ENCODE results near the gene SURF4. TPM values are rescaled to one million over a fixed set of nuclear protein-coding genes. Genes with fewer than 3 reads are reported as not detected.

The SURF4 gene
- polyA plus RNA-seq, 2 of the 4 experiments (the other 2 are of a cell fraction), result 159 to 169 TPM

GRCh38 chr9:133382507-133383141 lies 6.8 kb upstream of the SURF4 start (continued):
- TF ChIP-seq BCL3 (IDR thresholded peaks at IDR 0.05), result no peak
- no peak for TF ChIP-seq KDM1A (IDR thresholded peaks at IDR 0.05; ENCODE audit: low read depth)

- ChIA-PET CTCF (interaction anchor here (1.1 to 1.8 kb wide), 3 partner anchors 18 to 106 kb away, joined by 3 to 6 read pairs (median 3); no protein-coding TSS in a partner anchor), POLR2A (interaction anchor here (0.7 to 1.2 kb wide), 6 partner anchors 14 to 939 kb away, joined by 3 to 7 read pairs (median 5); partner anchors contain the start of genes MED22 and RPL7A)
- Histone ChIP-seq H3K4me3 (no peak overlapping the region), H3K4me1 (peaks cover 15% of the 10 kb centered on the region), H3K9me3 (no peaks in the 10 kb centered on the region), H3K4me2 (no peak overlapping the region), H3K27ac (no peak overlapping the region)
- no peak for TF ChIP-seq KDM5A (IDR thresholded peaks at IDR 0.05)
- TF ChIP-seq, protein P1, sequence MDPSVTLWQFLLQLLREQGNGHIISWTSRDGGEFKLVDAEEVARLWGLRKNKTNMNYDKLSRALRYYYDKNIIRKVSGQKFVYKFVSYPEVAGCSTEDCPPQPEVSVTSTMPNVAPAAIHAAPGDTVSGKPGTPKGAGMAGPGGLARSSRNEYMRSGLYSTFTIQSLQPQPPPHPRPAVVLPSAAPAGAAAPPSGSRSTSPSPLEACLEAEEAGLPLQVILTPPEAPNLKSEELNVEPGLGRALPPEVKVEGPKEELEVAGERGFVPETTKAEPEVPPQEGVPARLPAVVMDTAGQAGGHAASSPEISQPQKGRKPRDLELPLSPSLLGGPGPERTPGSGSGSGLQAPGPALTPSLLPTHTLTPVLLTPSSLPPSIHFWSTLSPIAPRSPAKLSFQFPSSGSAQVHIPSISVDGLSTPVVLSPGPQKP (IDR thresholded peaks at IDR 0.05; ENCODE audit: low read depth, low read length), result no peak
- no peak for ATAC-seq
- DNase-seq (ENCODE audit: low read depth in 1 of 2, low spot score in 1 of 2), result no peak
- WGBS (ENCODE audit: missing lambda C conversion rate), result 86% methylated on average over 4 of the region's 4 CpGs
- FAIRE-seq, result no peak
Observed at GRCh38 chr9:133380734-133381133, 4.9 kb upstream of the SURF4 start.

GRCh38 chr9:133379153-133380086 lies 3.6 kb upstream of the SURF4 start:
- no peak for FAIRE-seq
- WGBS (ENCODE audit: missing lambda C conversion rate), result 91% methylated on average over 14 of the region's 14 CpGs

More at GRCh38 chr9:133379153-133380086, 3.6 kb upstream of the SURF4 start:
- peaks cover 15% of the 10 kb centered on the region for H3K4me1 ChIP-seq
- H3K27ac ChIP-seq, result no peak overlapping the region
- TF ChIP-seq CBX8 (IDR thresholded peaks at IDR 0.05) (no peak), JUN (IDR thresholded peaks at IDR 0.05) (no peak), MYC (IDR thresholded peaks at IDR 0.05; ENCODE audit: borderline replicate concordance, low read length) (no peak), HMGXB4 (CRISPR knock-in tag; IDR thresholded peaks at IDR 0.05; ENCODE audit: borderline replicate concordance) (no peak), HDAC2 (IDR thresholded peaks at IDR 0.05) (no peak), RNF2 (IDR thresholded peaks at IDR 0.05; ENCODE audit: borderline replicate concordance, low read depth) (no peak), EHMT2 (IDR thresholded peaks at IDR 0.05; ENCODE audit: low read depth) (no peak), EHF (CRISPR knock-in tag; IDR thresholded peaks at IDR 0.05) (no peak), PHF8 (IDR thresholded peaks at IDR 0.05; ENCODE audit: borderline replicate concordance, low read depth) (no peak), ZFP36 (IDR thresholded peaks at IDR 0.05; ENCODE audit: borderline replicate concordance, partially characterized antibody) (no peak), ZSCAN20 (CRISPR knock-in tag; IDR thresholded peaks at IDR 0.05) (no peak), CBX2 (IDR thresholded peaks at IDR 0.05; ENCODE audit: borderline replicate concordance, low read depth) (no peak), HEYL (CRISPR knock-in tag; IDR thresholded peaks at IDR 0.05) (no peak), MAZ (IDR thresholded peaks at IDR 0.05; ENCODE audit: borderline replicate concordance, low read depth, low read length) (no peak)
- TF ChIP-seq, protein P2, sequence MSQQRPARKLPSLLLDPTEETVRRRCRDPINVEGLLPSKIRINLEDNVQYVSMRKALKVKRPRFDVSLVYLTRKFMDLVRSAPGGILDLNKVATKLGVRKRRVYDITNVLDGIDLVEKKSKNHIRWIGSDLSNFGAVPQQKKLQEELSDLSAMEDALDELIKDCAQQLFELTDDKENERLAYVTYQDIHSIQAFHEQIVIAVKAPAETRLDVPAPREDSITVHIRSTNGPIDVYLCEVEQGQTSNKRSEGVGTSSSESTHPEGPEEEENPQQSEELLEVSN (IDR thresholded peaks at IDR 0.05; ENCODE audit: borderline replicate concordance, low read depth), result no peak
- TF ChIP-seq, protein P3, sequence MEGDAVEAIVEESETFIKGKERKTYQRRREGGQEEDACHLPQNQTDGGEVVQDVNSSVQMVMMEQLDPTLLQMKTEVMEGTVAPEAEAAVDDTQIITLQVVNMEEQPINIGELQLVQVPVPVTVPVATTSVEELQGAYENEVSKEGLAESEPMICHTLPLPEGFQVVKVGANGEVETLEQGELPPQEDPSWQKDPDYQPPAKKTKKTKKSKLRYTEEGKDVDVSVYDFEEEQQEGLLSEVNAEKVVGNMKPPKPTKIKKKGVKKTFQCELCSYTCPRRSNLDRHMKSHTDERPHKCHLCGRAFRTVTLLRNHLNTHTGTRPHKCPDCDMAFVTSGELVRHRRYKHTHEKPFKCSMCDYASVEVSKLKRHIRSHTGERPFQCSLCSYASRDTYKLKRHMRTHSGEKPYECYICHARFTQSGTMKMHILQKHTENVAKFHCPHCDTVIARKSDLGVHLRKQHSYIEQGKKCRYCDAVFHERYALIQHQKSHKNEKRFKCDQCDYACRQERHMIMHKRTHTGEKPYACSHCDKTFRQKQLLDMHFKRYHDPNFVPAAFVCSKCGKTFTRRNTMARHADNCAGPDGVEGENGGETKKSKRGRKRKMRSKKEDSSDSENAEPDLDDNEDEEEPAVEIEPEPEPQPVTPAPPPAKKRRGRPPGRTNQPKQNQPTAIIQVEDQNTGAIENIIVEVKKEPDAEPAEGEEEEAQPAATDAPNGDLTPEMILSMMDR (IDR thresholded peaks at IDR 0.05), result no peak
- no peaks in the 10 kb centered on the region for H3K9me3 ChIP-seq
- H3K4me2 ChIP-seq, result no peak overlapping the region
- CTCF ChIA-PET, result interaction anchor here (0.7 to 2.9 kb wide), 9 partner anchors 8 to 107 kb away, joined by 3 to 9 read pairs (median 4); no protein-coding TSS in a partner anchor
- ATAC-seq (no peak), DNase-seq (ENCODE audit: low read depth in 1 of 2, low spot score in 1 of 2) (no peak)
- no peak overlapping the region for H3K4me3 ChIP-seq
- POLR2A ChIA-PET, result interaction anchor here (1.2 kb wide), 1 partner anchor 32 kb away, joined by 3 read pairs; the partner anchor contains the start of genes MED22 and RPL7A
